Bone marrow (tissue), 2 donors: ENCODE measurements around the gene TBX21.

Experiments used
- DNase-seq, 2 donors: peaks; one replicate each; lab custom pipeline; 2025; lab: John Stamatoyannopoulos, UW

The TBX21 gene

GRCh38 chr17:47774987-47775580, 42.0 kb downstream of the TBX21 start:
- no peak for DNase-seq

- DNase-seq = peak in 1 of 2 donors; percentile 52
Observed at GRCh38 chr17:47776330-47777197, 43.5 kb downstream of the TBX21 start.

- DNase-seq = no peak
Observed at GRCh38 chr17:47778184-47778635, 45.2 kb downstream of the TBX21 start.

GRCh38 chr17:47781397-47781796, 48.4 kb downstream of the TBX21 start:
- no peak for DNase-seq

- no peak for DNase-seq
Observed at GRCh38 chr17:47785538-47786123, 52.6 kb downstream of the TBX21 start.

- peak in 1 of 2 donors; percentile 4 for DNase-seq
Observed at GRCh38 chr17:47789611-47790561, 56.9 kb downstream of the TBX21 start.

- DNase-seq = no peak
Observed at GRCh38 chr17:47791025-47791424, 58.0 kb downstream of the TBX21 start.

- DNase-seq = no peak
Observed at GRCh38 chr17:47792457-47792856, 59.4 kb downstream of the TBX21 start.

GRCh38 chr17:47792979-47793378, 59.9 kb downstream of the TBX21 start:
- no peak for DNase-seq
